ENCODE results near the gene FCN2.
A peak's percentile ranks its signal among the peaks of the same experiment; 100 is the strongest.

FCN2 gene

GRCh38 chr9:134869554-134870300, 10.9 kb upstream of the FCN2 start:
- no peak for DNase-seq (ENCODE audit: low read depth)

GRCh38 chr9:134870301-134870694, 10.3 kb upstream of the FCN2 start:
- DNase-seq (ENCODE audit: low read depth) = no peak

- DNase-seq (ENCODE audit: low read depth) = peak; percentile 28
Measured at GRCh38 chr9:134870746-134871662, 9.6 kb upstream of the FCN2 start.

- DNase-seq (ENCODE audit: low read depth) = peak; percentile 64
Measured at GRCh38 chr9:134871697-134872340, 8.8 kb upstream of the FCN2 start.

- no peak for DNase-seq (ENCODE audit: low read depth)
Measured at GRCh38 chr9:134872482-134873231, 8.0 kb upstream of the FCN2 start.

- no peak for DNase-seq (ENCODE audit: low read depth)
Measured at GRCh38 chr9:134875371-134875770, 5.2 kb upstream of the FCN2 start.

- no peak for DNase-seq (ENCODE audit: low read depth)
Measured at GRCh38 chr9:134877541-134877940, 3.1 kb upstream of the FCN2 start.

- DNase-seq (ENCODE audit: low read depth) = no peak
Measured at GRCh38 chr9:134879664-134880483, 736 bp upstream of the FCN2 start.

- no peak for DNase-seq (ENCODE audit: low read depth)
Measured at GRCh38 chr9:134881313-134881670, 682 bp downstream of the FCN2 start.

GRCh38 chr9:134882204-134882785, 1.7 kb downstream of the FCN2 start:
- no peak for DNase-seq (ENCODE audit: low read depth)

- no peak for DNase-seq (ENCODE audit: low read depth)
Measured at GRCh38 chr9:134883040-134883782, 2.6 kb downstream of the FCN2 start.

- no peak for DNase-seq (ENCODE audit: low read depth)
Measured at GRCh38 chr9:134884492-134884891, 3.9 kb downstream of the FCN2 start.

GRCh38 chr9:134885001-134885678, 4.5 kb downstream of the FCN2 start:
- DNase-seq (ENCODE audit: low read depth) = no peak

- no peak for DNase-seq (ENCODE audit: low read depth)
Measured at GRCh38 chr9:134885679-134886412, 5.2 kb downstream of the FCN2 start.

GRCh38 chr9:134886413-134886913, 5.9 kb downstream of the FCN2 start:
- no peak for DNase-seq (ENCODE audit: low read depth)

- no peak for DNase-seq (ENCODE audit: low read depth)
Measured at GRCh38 chr9:134887219-134887618, 6.6 kb downstream of the FCN2 start.

- DNase-seq (ENCODE audit: low read depth) = no peak
Measured at GRCh38 chr9:134887686-134888602, 7.3 kb downstream of the FCN2 start.
